ENCODE data around the gene NPHP4.

Gene NPHP4

GRCh38 chr1:5947978-5948680 lies 44.1 kb downstream of the NPHP4 start:
- DNase-seq, result no peak

- DNase-seq, result no peak
Observed at GRCh38 chr1:5947071-5947821, 45.0 kb downstream of the NPHP4 start.

GRCh38 chr1:5945445-5945844 lies 46.8 kb downstream of the NPHP4 start:
- no peak for DNase-seq

- DNase-seq, result no peak
Observed at GRCh38 chr1:5944843-5945167, 47.4 kb downstream of the NPHP4 start.

- no peak for DNase-seq
Observed at GRCh38 chr1:5944154-5944842, 47.9 kb downstream of the NPHP4 start.

- no peak for DNase-seq
Observed at GRCh38 chr1:5943343-5944124, 48.7 kb downstream of the NPHP4 start.

GRCh38 chr1:5941671-5942070 lies 50.6 kb downstream of the NPHP4 start:
- no peak for DNase-seq

- DNase-seq, result no peak
Observed at GRCh38 chr1:5940723-5941407, 51.4 kb downstream of the NPHP4 start.

- DNase-seq, result no peak
Observed at GRCh38 chr1:5939271-5940170, 52.7 kb downstream of the NPHP4 start.

GRCh38 chr1:5938101-5938646 lies 54.1 kb downstream of the NPHP4 start:
- DNase-seq, result no peak

GRCh38 chr1:5937373-5937857 lies 54.8 kb downstream of the NPHP4 start:
- DNase-seq, result no peak

- DNase-seq, result no peak
Observed at GRCh38 chr1:5936621-5937372, 55.4 kb downstream of the NPHP4 start.

- no peak for DNase-seq
Observed at GRCh38 chr1:5936126-5936525, 56.1 kb downstream of the NPHP4 start.

- no peak for DNase-seq
Observed at GRCh38 chr1:5935026-5935425, 57.2 kb downstream of the NPHP4 start.

GRCh38 chr1:5934058-5934884 lies 58.0 kb downstream of the NPHP4 start:
- no peak for DNase-seq

- no peak for DNase-seq
Observed at GRCh38 chr1:5933676-5934057, 58.6 kb downstream of the NPHP4 start.

GRCh38 chr1:5933050-5933449 lies 59.2 kb downstream of the NPHP4 start:
- DNase-seq, result no peak

- no peak for DNase-seq
Observed at GRCh38 chr1:5928714-5929400, 63.4 kb downstream of the NPHP4 start.
